Breast epithelium (tissue), 3 donors: ENCODE data around the gene STK17A.

Experiments
- CTCF ChIP-seq, 3 donors: fragments of 450-650 bp; IDR thresholded peaks; one replicate each; pipeline ENCODE4 v1.5.1; 2016 to 2017; ENCODE audit warnings: antibody characterized with exemption in 3 of 3, mild to moderate bottlenecking in 3 of 3, moderate library complexity in 3 of 3
- POLR2AphosphoS5 ChIP-seq, 3 donors: sonication (generic); formaldehyde crosslinking; IDR thresholded peaks; one replicate each; pipeline ENCODE4 v1.6.1; 2017; ENCODE audit warnings: antibody characterized with exemption in 3 of 3

- TF ChIP-seq CTCF (IDR thresholded peaks at IDR 0.05) (no peak), POLR2AphosphoS5 (IDR thresholded peaks at IDR 0.05) (no peak)
Observed at GRCh38 chr7:43602256-43602655, 19.3 kb downstream of the STK17A start.
